A375 (cell line): ENCODE measurements around the gene KRT27. TPM values are rescaled to one million over a fixed set of nuclear protein-coding genes. Genes with fewer than 3 reads are reported as not detected.

Experiments used
- total RNA-seq: library from RNA; depleted of rRNA; stranded (reverse); fragments of >200 nt; shearing (Covaris generic); gene quantifications from 2 replicates; pipeline ENCODE4 v1.2.3, GENCODE V29; 2014; rRNA removed

Gene KRT27
- total RNA-seq: not detected in 2 replicates

GRCh38 chr17:40782450-40782849 is at the start of gene KRT27:
TSS of gene KRT27 (minus strand) at chr17:40782550. CDS start at chr17:40782493, 57 bp downstream.

GRCh38 chr17:40822132-40822812 is 39.9 kb upstream of the KRT27 start, which contains the start of gene KRT10:
TSS of gene KRT10 (minus strand) at chr17:40822614. CDS start at chr17:40822585, 29 bp downstream.

GRCh38 chr17:40799859-40800258 is 17.5 kb upstream of the KRT27 start, which contains the start of gene KRT28:
TSS of gene KRT28 (minus strand) at chr17:40799959. CDS start at chr17:40799893, 66 bp downstream.

GRCh38 chr17:40772101-40772500 is 10.2 kb downstream of the KRT27 start, which contains the start of gene KRT26:
TSS of gene KRT26 (minus strand) at chr17:40772201. CDS start at chr17:40772113, 88 bp downstream.

GRCh38 chr17:40755231-40755630 is 27.1 kb downstream of the KRT27 start, which contains the start of gene KRT25:
TSS of gene KRT25 (minus strand) at chr17:40755331. CDS start at chr17:40755271, 60 bp downstream.

Other genes with a start within 250 kb of the KRT27 start
- gene CCR7, start 217.1 kb downstream of the KRT27 start, total RNA-seq: not detected in 2 replicates
- gene SMARCE1, start 134.7 kb downstream of the KRT27 start, total RNA-seq: 90.3 and 93.7 TPM in 2 replicates
- not detected in 2 replicates for gene KRT222, start 117.4 kb downstream of the KRT27 start, total RNA-seq
- not detected in 2 replicates for gene KRT24, start 78.8 kb downstream of the KRT27 start, total RNA-seq
- gene KRT25, start 27.2 kb downstream of the KRT27 start, total RNA-seq: not detected in 2 replicates
- gene KRT26, start 10.3 kb downstream of the KRT27 start, total RNA-seq: not detected in 2 replicates
- not detected in 2 replicates for gene KRT28, start 17.4 kb upstream of the KRT27 start, total RNA-seq
- 30.4 and 38.5 TPM in 2 replicates for gene KRT10, start 40.1 kb upstream of the KRT27 start, total RNA-seq
- gene KRT12, start 84.7 kb upstream of the KRT27 start, total RNA-seq: 1.6 and 3.4 TPM in 2 replicates
- 0.08 TPM in 1 of 2 replicates, not detected in the other for gene KRT20, start 102.7 kb upstream of the KRT27 start, total RNA-seq
- gene KRT23, start 155.1 kb upstream of the KRT27 start, total RNA-seq: 0.08 TPM in 1 of 2 replicates, not detected in the other
- gene KRT39, start 184.4 kb upstream of the KRT27 start, total RNA-seq: not detected in 2 replicates
- not detected in 2 replicates for gene KRT40, start 201.8 kb upstream of the KRT27 start, total RNA-seq
- not detected in 2 replicates for gene KRTAP3-3, start 211.6 kb upstream of the KRT27 start, total RNA-seq
- gene KRTAP3-2, start 217.4 kb upstream of the KRT27 start, total RNA-seq: not detected in 2 replicates
- gene KRTAP3-1, start 226.6 kb upstream of the KRT27 start, total RNA-seq: not detected in 2 replicates
- gene KRTAP1-5, start 244.7 kb upstream of the KRT27 start, total RNA-seq: not detected in 2 replicates
- gene KRTAP1-4, start 247.6 kb upstream of the KRT27 start, total RNA-seq: not detected in 2 replicates